ENCODE results near the gene LILRB5. TPM values are rescaled to one million over a fixed set of nuclear protein-coding genes. Genes with fewer than 3 reads are reported as not detected.
"Not testable (repeated sequence)": the region's sequence is repeated elsewhere in the genome, so short reads cannot be mapped to it uniquely, and the experiment has no call there.

The LILRB5 gene
- total RNA-seq, 1 experiment from 2014 or later, result not detected

DNA sequence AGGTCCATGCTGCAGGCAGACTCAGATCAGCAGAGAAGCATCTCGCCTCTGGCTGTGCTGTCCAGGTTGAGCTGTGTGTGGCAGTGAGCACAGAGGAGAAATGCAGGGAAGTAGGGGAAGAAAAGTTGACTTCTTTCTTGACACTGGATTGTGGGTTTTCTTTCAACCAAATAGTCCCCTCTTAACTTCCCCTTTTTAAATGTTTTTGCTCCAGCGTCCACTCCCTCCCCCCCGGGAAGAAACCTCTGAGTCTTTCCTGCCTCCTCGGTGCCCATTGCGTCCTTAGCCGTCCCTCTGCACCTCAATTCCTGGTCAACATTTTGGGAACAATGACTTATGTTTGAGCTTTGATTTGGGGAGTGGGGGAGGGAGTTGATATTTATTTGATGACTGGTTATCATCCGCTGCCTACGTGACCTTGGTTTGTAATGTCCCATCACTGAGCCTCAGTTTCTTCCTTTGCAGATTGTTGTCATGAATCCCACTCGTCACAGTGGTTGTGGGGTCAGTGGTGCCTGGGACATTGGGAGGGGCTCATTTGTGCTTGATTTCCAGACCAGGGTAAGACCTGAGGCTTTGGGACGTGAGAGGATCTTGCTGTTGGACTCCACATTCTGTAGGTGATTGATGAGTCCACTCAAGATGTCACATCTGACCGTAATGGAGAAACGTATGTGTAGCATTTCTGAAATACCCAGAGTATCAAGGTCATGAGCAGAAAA, 24.1 kb upstream of the LILRB5 start, which contains the start of gene LILRB2:
Gene LILRB2, minus strand, starts transcription at position 104 of the 722 bp plus-strand sequence. CDS start 614 bp downstream, outside the sequence.
- Mint-ChIP-seq H3K27me3 (ENCODE audit: unreplicated experiment) (peaks cover 95% of the 10 kb centered on the region), H3K4me1 (ENCODE audit: low read depth, unreplicated experiment) (no peaks in the 10 kb centered on the region), H3K4me3 (ENCODE audit: low read depth, unreplicated experiment) (no peak within 1 kb of the TSS), H3K27ac (ENCODE audit: unreplicated experiment) (no peak within 1 kb of the TSS), H3K9me3 (ENCODE audit: low read depth, unreplicated experiment) (no peaks in the 10 kb centered on the region), H3K36me3 (ENCODE audit: insufficient read depth, unreplicated experiment) (no peaks in the 10 kb centered on the region)
- CTCF ChIA-PET, result interaction anchor here (0.6 kb wide), 1 partner anchor 93 kb away, joined by 3 read pairs; no protein-coding TSS in a partner anchor
- TF ChIP-seq, protein P1, sequence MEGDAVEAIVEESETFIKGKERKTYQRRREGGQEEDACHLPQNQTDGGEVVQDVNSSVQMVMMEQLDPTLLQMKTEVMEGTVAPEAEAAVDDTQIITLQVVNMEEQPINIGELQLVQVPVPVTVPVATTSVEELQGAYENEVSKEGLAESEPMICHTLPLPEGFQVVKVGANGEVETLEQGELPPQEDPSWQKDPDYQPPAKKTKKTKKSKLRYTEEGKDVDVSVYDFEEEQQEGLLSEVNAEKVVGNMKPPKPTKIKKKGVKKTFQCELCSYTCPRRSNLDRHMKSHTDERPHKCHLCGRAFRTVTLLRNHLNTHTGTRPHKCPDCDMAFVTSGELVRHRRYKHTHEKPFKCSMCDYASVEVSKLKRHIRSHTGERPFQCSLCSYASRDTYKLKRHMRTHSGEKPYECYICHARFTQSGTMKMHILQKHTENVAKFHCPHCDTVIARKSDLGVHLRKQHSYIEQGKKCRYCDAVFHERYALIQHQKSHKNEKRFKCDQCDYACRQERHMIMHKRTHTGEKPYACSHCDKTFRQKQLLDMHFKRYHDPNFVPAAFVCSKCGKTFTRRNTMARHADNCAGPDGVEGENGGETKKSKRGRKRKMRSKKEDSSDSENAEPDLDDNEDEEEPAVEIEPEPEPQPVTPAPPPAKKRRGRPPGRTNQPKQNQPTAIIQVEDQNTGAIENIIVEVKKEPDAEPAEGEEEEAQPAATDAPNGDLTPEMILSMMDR (IDR thresholded peaks at IDR 0.05; ENCODE audit: unreplicated experiment), result no peak
- intact Hi-C loops (cut with micrococcal nuclease; ENCODE audit: unreplicated experiment), result no loop called here
- BruUV-seq (replicated peaks), result no TSS peak
- no peak for DNase-seq

DNA sequence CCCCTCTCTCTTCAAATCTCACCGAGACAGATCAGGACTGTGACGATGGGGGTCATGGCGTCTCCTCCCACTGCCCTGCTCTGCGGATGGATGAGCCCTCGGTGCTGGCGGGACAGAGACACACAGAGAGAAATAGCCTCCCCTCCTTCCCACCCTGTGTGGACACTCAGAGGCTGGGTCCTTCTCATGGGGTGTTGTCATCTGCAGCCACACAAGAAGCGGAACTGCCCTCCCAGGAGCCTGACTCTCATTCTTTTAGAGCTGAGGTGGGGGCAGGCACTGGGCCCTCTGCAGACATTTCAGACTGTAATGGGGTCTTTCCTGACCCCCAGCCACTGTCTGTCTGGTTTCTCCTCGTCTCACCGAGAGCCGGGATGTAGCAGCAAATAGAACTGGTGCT, 23.4 kb upstream of the LILRB5 start:
- H3K36me3 Mint-ChIP-seq (ENCODE audit: insufficient read depth, unreplicated experiment); H3K9me3 Mint-ChIP-seq (ENCODE audit: low read depth, unreplicated experiment); CTCF ChIA-PET; H3K27ac Mint-ChIP-seq (ENCODE audit: unreplicated experiment); DNase-seq; H3K4me3 Mint-ChIP-seq (ENCODE audit: low read depth, unreplicated experiment); BruUV-seq (replicated peaks); intact Hi-C loops (cut with micrococcal nuclease; ENCODE audit: unreplicated experiment); H3K4me1 Mint-ChIP-seq (ENCODE audit: low read depth, unreplicated experiment): not testable (repeated sequence)
- H3K27me3 Mint-ChIP-seq (ENCODE audit: unreplicated experiment), result peaks cover 100% of the 10 kb centered on the region

- DNase-seq; CTCF ChIA-PET; H3K4me3 Mint-ChIP-seq (ENCODE audit: low read depth, unreplicated experiment); BruUV-seq (replicated peaks); intact Hi-C loops (cut with micrococcal nuclease; ENCODE audit: unreplicated experiment); H3K4me1 Mint-ChIP-seq (ENCODE audit: low read depth, unreplicated experiment); H3K27ac Mint-ChIP-seq (ENCODE audit: unreplicated experiment); H3K9me3 Mint-ChIP-seq (ENCODE audit: low read depth, unreplicated experiment); H3K36me3 Mint-ChIP-seq (ENCODE audit: insufficient read depth, unreplicated experiment): not testable (repeated sequence)
- H3K27me3 Mint-ChIP-seq (ENCODE audit: unreplicated experiment), result peaks cover 100% of the 10 kb centered on the region
Observed at GRCh38 chr19:54280025-54280424, 23.0 kb upstream of the LILRB5 start.

- no peak for DNase-seq
- no TSS peak for BruUV-seq (replicated peaks)
- TF ChIP-seq, protein P1 (IDR thresholded peaks at IDR 0.05; ENCODE audit: unreplicated experiment), result no peak
- Mint-ChIP-seq H3K27ac (ENCODE audit: unreplicated experiment) (no peak overlapping the region), H3K9me3 (ENCODE audit: low read depth, unreplicated experiment) (no peaks in the 10 kb centered on the region), H3K27me3 (ENCODE audit: unreplicated experiment) (peaks cover 100% of the 10 kb centered on the region), H3K36me3 (ENCODE audit: insufficient read depth, unreplicated experiment) (no peaks in the 10 kb centered on the region), H3K4me1 (ENCODE audit: low read depth, unreplicated experiment) (no peaks in the 10 kb centered on the region), H3K4me3 (ENCODE audit: low read depth, unreplicated experiment) (no peak overlapping the region)
- intact Hi-C loops (cut with micrococcal nuclease; ENCODE audit: unreplicated experiment), result no loop called here
- CTCF ChIA-PET, result no interaction called here
Observed at GRCh38 chr19:54279406-54279962, 22.4 kb upstream of the LILRB5 start.

- BruUV-seq (replicated peaks); H3K4me3 Mint-ChIP-seq (ENCODE audit: low read depth, unreplicated experiment); H3K4me1 Mint-ChIP-seq (ENCODE audit: low read depth, unreplicated experiment); H3K9me3 Mint-ChIP-seq (ENCODE audit: low read depth, unreplicated experiment); H3K36me3 Mint-ChIP-seq (ENCODE audit: insufficient read depth, unreplicated experiment); intact Hi-C loops (cut with micrococcal nuclease; ENCODE audit: unreplicated experiment); DNase-seq; H3K27ac Mint-ChIP-seq (ENCODE audit: unreplicated experiment): not testable (repeated sequence)
- peaks cover 100% of the 10 kb centered on the region for H3K27me3 Mint-ChIP-seq (ENCODE audit: unreplicated experiment)
- CTCF ChIA-PET, result interaction anchor here (0.5 kb wide), 1 partner anchor 152 kb away, joined by 3 read pairs; no protein-coding TSS in a partner anchor
Observed at GRCh38 chr19:54278571-54279195, 21.6 kb upstream of the LILRB5 start.

- H3K9me3 Mint-ChIP-seq (ENCODE audit: low read depth, unreplicated experiment); intact Hi-C loops (cut with micrococcal nuclease; ENCODE audit: unreplicated experiment); H3K4me1 Mint-ChIP-seq (ENCODE audit: low read depth, unreplicated experiment); H3K27ac Mint-ChIP-seq (ENCODE audit: unreplicated experiment); H3K4me3 Mint-ChIP-seq (ENCODE audit: low read depth, unreplicated experiment); CTCF ChIA-PET; DNase-seq; BruUV-seq (replicated peaks); H3K36me3 Mint-ChIP-seq (ENCODE audit: insufficient read depth, unreplicated experiment): not testable (repeated sequence)
- peaks cover 100% of the 10 kb centered on the region for H3K27me3 Mint-ChIP-seq (ENCODE audit: unreplicated experiment)
Observed at GRCh38 chr19:54278056-54278455, 21.0 kb upstream of the LILRB5 start.

DNA sequence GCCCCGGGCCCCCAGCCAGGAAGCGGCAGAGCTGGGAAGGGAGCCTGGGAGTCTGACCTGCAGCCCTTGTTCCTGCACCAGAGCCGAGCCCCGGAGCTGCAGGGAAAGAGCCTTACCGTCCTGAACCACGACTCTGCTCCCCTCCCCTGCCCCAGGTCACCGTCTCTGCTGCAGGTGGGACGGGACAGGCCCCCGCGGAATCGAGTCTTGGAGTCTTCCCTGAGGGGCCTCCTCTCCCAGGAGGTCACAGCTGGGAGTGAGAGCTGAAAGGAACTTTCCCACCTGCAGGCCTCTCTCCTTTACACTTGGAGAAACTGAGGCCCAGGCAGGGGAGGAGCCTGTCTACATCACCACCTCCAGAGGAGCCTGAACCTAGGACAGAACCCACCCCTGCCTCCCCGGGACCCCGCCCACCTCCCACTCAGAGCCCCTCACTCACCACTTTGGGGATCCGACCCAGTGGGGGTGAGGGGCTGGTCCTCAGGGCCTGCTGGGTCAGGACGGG, 20.1 kb upstream of the LILRB5 start:
- H3K36me3 Mint-ChIP-seq (ENCODE audit: insufficient read depth, unreplicated experiment); H3K4me1 Mint-ChIP-seq (ENCODE audit: low read depth, unreplicated experiment); intact Hi-C loops (cut with micrococcal nuclease; ENCODE audit: unreplicated experiment); H3K27ac Mint-ChIP-seq (ENCODE audit: unreplicated experiment); DNase-seq; H3K4me3 Mint-ChIP-seq (ENCODE audit: low read depth, unreplicated experiment); CTCF ChIA-PET; BruUV-seq (replicated peaks); H3K9me3 Mint-ChIP-seq (ENCODE audit: low read depth, unreplicated experiment): not testable (repeated sequence)
- peaks cover 100% of the 10 kb centered on the region for H3K27me3 Mint-ChIP-seq (ENCODE audit: unreplicated experiment)
